Gastrocnemius medialis (tissue), 4 donors: ENCODE measurements around the gene SHC4.

Experiments
- POLR2A ChIP-seq, 2 donors: fragments of 450-650 bp; IDR thresholded peaks; one replicate each; pipeline ENCODE4 v1.6.1; 2017; ENCODE audit warnings: antibody characterized with exemption in 2 of 2, mild to moderate bottlenecking in 2 of 2, moderate library complexity in 2 of 2
- TF ChIP-seq, protein P1 (sequence below), 5 experiments: fragments of 450-650 bp in 3 of 5; fragments of 200-600 bp in 2 of 5; sonication (generic) in 2 of 5; IDR thresholded peaks in 4 of 5; conservative IDR thresholded peaks in 1 of 5; 1 replicate in 4 of 5; 2 replicates in 1 of 5; pipeline ENCODE4 v1.5.1; 2016 to 2019; ENCODE audit warnings: antibody characterized with exemption in 5 of 5, mild to moderate bottlenecking in 3 of 5, moderate library complexity in 3 of 5

- TF ChIP-seq, protein P1, sequence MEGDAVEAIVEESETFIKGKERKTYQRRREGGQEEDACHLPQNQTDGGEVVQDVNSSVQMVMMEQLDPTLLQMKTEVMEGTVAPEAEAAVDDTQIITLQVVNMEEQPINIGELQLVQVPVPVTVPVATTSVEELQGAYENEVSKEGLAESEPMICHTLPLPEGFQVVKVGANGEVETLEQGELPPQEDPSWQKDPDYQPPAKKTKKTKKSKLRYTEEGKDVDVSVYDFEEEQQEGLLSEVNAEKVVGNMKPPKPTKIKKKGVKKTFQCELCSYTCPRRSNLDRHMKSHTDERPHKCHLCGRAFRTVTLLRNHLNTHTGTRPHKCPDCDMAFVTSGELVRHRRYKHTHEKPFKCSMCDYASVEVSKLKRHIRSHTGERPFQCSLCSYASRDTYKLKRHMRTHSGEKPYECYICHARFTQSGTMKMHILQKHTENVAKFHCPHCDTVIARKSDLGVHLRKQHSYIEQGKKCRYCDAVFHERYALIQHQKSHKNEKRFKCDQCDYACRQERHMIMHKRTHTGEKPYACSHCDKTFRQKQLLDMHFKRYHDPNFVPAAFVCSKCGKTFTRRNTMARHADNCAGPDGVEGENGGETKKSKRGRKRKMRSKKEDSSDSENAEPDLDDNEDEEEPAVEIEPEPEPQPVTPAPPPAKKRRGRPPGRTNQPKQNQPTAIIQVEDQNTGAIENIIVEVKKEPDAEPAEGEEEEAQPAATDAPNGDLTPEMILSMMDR (IDR thresholded peaks at IDR 0.05 in 4 of 5, conservative IDR thresholded peaks at IDR 0.05 in 1 of 5) = no peak
- no peak for TF ChIP-seq POLR2A (IDR thresholded peaks at IDR 0.05)
Observed at GRCh38 chr15:48992096-48992495, 28.4 kb upstream of the SHC4 start.
